Left ventricle myocardium inferior (tissue), 1 donor: Measurements from ENCODE around the gene MYO16. TPM values are rescaled to one million over a fixed set of nuclear protein-coding genes. Genes with fewer than 3 reads are reported as not detected.

ENCODE experiments used
- DNase-seq: peaks from one replicate; pipeline ENCODE4 v3.0.0-alpha.2; 2020
- H3K27ac ChIP-seq: fragments of 200-600 bp; replicated peaks from 2 replicates; pipeline ENCODE4 v1.8.0; 2021
- H3K27me3 ChIP-seq: fragments of 200-600 bp; 2 replicates; pipeline ENCODE4 v1.8.0; 2021; ENCODE audit warnings: low read depth
- H3K36me3 ChIP-seq: fragments of 200-600 bp; 2 replicates; pipeline ENCODE4 v1.8.0; 2021
- H3K4me1 ChIP-seq: fragments of 200-600 bp; 2 replicates; pipeline ENCODE4 v1.8.0; 2021
- H3K4me3 ChIP-seq: fragments of 200-600 bp; 2 replicates; pipeline ENCODE4 v1.8.0; 2021; ENCODE audit warnings: mild to moderate bottlenecking, moderate library complexity
- H3K9me3 ChIP-seq: fragments of 200-600 bp; replicated peaks from 2 replicates; pipeline ENCODE4 v1.8.0; 2021
- intact Hi-C: fragments of 100-400 bp; cut with micrococcal nuclease; formaldehyde crosslinking; loops from one replicate; pipeline ENCODE4 v1.11.0; 2022
- total RNA-seq: library from RNA; stranded (reverse); fragmentation: NEBNext Ultra II Directional; extraction: Animal tissue kit (Norgen Biotek cat#: 25700); gene quantifications from one replicate; pipeline ENCODE4 v1.2.1, GENCODE V29; 2021
- TF ChIP-seq, protein P1 (sequence below): fragments of 200-600 bp; IDR thresholded peaks from 2 replicates; pipeline ENCODE4 v1.8.0; 2021; ENCODE audit warnings: antibody characterized with exemption, mild to moderate bottlenecking, borderline replicate concordance
- donor health status: DM: no; HTN: yes; CAD: no; lungs with severe emphysema.

The MYO16 gene
- total RNA-seq, 1 donor from 2014 or later, result 1.7 TPM

DNA sequence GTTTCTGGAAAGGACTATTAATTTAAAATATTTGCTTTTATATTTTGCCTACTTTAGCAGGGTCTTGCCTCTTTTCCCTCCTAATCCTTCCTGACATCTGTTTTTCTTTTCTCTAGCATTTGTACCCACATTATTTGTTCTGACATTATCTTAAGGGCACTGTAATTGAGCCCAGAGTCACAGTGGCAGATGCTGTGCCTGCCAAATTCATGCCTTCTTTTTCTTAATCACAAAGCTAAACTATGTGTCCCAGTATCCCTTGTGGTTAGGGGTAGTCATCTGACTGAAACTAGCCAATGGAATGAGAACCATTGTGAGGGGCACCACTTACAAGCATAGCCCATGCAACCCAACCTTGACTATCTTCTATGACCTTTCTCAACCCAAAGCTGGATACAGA is 562.9 kb downstream of the MYO16 start:
- DNase-seq, result no peak
- intact Hi-C loops, result no loop called here
- H3K9me3 ChIP-seq, result no peaks in the 10 kb centered on the region
- no peak overlapping the region for H3K4me3 ChIP-seq
- TF ChIP-seq, protein P1, sequence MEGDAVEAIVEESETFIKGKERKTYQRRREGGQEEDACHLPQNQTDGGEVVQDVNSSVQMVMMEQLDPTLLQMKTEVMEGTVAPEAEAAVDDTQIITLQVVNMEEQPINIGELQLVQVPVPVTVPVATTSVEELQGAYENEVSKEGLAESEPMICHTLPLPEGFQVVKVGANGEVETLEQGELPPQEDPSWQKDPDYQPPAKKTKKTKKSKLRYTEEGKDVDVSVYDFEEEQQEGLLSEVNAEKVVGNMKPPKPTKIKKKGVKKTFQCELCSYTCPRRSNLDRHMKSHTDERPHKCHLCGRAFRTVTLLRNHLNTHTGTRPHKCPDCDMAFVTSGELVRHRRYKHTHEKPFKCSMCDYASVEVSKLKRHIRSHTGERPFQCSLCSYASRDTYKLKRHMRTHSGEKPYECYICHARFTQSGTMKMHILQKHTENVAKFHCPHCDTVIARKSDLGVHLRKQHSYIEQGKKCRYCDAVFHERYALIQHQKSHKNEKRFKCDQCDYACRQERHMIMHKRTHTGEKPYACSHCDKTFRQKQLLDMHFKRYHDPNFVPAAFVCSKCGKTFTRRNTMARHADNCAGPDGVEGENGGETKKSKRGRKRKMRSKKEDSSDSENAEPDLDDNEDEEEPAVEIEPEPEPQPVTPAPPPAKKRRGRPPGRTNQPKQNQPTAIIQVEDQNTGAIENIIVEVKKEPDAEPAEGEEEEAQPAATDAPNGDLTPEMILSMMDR, result no peak
- H3K36me3 ChIP-seq, result no peaks in the 10 kb centered on the region
- H3K4me1 ChIP-seq, result no peaks in the 10 kb centered on the region
- H3K27me3 ChIP-seq, result no peaks in the 10 kb centered on the region
- H3K27ac ChIP-seq, result peak overlapping the region; percentile 59

DNA sequence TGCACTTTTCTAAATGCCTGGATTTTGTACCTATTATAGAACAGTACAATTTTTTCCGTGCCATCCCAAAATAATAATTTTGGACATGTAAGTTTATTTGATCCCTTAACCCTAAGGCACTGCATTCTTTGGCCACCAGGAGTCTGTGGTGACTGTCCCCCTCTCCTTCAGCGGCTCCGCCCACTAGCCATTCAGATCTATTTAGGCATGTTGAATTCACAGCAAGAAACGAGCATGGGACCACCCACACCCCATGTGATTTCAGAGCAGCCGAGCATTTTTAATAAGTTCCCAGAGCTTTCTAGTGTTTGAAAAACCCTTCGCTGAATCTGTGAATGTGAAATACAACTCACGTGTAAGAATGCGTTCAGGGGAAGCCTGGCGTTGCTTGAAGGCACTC is 567.5 kb downstream of the MYO16 start:
- no peaks in the 10 kb centered on the region for H3K36me3 ChIP-seq
- TF ChIP-seq, protein P1, result no peak
- H3K4me3 ChIP-seq, result no peak overlapping the region
- no peaks in the 10 kb centered on the region for H3K9me3 ChIP-seq
- no peaks in the 10 kb centered on the region for H3K27me3 ChIP-seq
- no peaks in the 10 kb centered on the region for H3K4me1 ChIP-seq
- no peak for DNase-seq
- intact Hi-C loops, result no loop called here
- no peak overlapping the region for H3K27ac ChIP-seq

DNA sequence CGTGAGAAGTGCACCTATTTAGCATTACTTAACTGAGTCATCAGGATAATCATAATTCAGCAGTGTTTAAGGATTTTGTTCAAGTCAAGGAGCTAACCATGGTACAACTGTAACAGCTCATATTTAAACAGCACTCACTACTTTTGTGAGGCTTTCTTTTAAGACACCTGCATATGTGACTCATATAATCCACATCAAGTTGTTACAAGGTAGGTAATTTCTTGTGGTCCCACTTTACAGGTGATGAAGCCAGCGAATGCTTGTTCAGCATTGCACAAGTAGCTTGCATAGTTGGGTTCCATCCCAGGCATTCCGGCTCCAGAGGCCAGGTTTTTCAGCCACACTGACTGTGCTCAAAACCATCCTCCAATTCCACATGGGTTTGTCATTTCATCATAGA is 569.2 kb downstream of the MYO16 start:
- Histone ChIP-seq H3K36me3 (no peaks in the 10 kb centered on the region), H3K4me3 (no peak overlapping the region), H3K9me3 (no peaks in the 10 kb centered on the region), H3K4me1 (no peaks in the 10 kb centered on the region), H3K27ac (no peak overlapping the region), H3K27me3 (no peaks in the 10 kb centered on the region)
- intact Hi-C loops, result no loop called here
- DNase-seq, result no peak
- TF ChIP-seq, protein P1, result no peak

DNA sequence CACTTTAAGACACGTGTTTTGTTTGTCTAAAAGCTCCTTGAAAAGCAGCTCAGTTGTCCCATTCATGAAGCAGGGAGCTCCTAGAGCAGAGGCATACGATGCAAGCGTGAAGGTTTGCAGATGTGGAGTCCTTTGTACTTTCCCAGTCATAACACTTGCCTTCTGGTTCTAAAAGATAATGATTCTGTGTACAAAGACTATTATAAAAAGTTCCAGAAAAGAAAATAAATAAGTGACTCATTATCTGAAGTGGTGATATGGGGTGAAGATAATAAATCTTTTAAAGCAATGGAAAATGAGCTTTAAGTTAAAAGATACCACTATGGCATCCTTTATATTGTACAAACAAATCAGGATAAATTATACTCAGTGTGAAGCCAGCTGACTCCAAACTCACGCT is 569.9 kb downstream of the MYO16 start:
- Histone ChIP-seq H3K27ac (no peak overlapping the region), H3K4me3 (no peak overlapping the region), H3K9me3 (no peaks in the 10 kb centered on the region), H3K4me1 (no peaks in the 10 kb centered on the region), H3K36me3 (no peaks in the 10 kb centered on the region), H3K27me3 (no peaks in the 10 kb centered on the region)
- intact Hi-C loops, result no loop called here
- no peak for DNase-seq
- TF ChIP-seq, protein P1, result no peak

DNA sequence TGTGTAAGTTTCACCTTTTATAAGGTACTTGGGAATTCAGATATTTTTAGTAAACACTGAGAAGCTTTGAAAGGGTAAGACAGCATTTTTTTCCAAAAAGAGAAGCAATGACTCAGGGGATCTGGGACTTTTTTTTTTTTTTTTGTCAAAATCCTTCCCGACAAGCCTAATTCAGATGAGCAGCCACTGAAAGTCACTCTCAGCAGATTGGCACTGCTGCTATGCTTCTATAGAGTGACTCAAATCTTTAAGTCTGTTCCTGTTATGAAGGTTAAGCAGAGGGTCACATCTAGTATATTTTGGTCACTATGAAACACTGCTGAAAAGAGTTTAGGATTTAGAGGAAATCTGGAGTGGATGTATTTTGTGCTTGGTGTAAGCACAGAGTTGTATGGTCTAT is 571.1 kb downstream of the MYO16 start:
- Histone ChIP-seq H3K4me3 (no peak overlapping the region), H3K4me1 (no peaks in the 10 kb centered on the region), H3K9me3 (no peaks in the 10 kb centered on the region), H3K27ac (no peak overlapping the region), H3K36me3 (no peaks in the 10 kb centered on the region), H3K27me3 (no peaks in the 10 kb centered on the region)
- intact Hi-C loops, result no loop called here
- TF ChIP-seq, protein P1, result no peak
- no peak for DNase-seq

DNA sequence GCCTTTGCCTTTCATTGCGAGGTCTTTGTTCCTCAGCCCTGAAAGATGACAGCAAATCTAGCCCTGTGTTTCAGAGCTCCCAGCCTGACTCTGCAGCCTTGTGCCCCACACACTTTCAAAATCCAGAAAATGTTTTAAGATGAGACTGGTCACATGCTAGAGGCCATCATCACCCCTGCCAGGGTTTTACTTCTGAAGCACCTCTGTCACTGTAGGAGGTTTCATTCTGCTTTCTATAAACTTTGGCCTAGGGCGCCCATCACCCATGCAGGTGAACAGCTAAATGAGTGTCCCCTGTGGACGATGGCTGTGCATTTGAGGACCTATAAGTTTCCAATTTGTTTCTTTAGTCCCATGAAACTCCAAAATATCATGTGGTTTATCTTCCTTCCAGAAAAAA is 574.2 kb downstream of the MYO16 start:
- TF ChIP-seq, protein P1, result no peak
- no peaks in the 10 kb centered on the region for H3K27me3 ChIP-seq
- DNase-seq, result no peak
- H3K27ac ChIP-seq, result no peak overlapping the region
- H3K36me3 ChIP-seq, result no peaks in the 10 kb centered on the region
- no peaks in the 10 kb centered on the region for H3K9me3 ChIP-seq
- no peak overlapping the region for H3K4me3 ChIP-seq
- intact Hi-C loops, result no loop called here
- no peaks in the 10 kb centered on the region for H3K4me1 ChIP-seq
